IMR-90 (cell line): ENCODE measurements around the gene FAF1. TPM values are rescaled to one million over a fixed set of nuclear protein-coding genes. Genes with fewer than 3 reads are reported as not detected.

ENCODE experiments used
- ATAC-seq: fragments of 200-7000 bp; cut with Tn5 transposase; 2 replicates; pipeline ENCODE4 v1.9.1; 2020; ENCODE audit warnings: low read depth, mild to moderate bottlenecking, moderate library complexity
- Bru-seq: library from RNA; stranded (reverse); fragments of 400-500 nt; gene quantifications from one replicate; lab custom pipeline; 2021; lab: Mats Ljungman, UMichigan
- BruChase-seq, 2 experiments: library from RNA; stranded (reverse); fragments of 400-500 nt; gene quantifications; one replicate each; lab custom pipeline; 2021; lab: Mats Ljungman, UMichigan
- BruUV-seq: library from RNA; stranded (reverse); fragments of 400-500 nt; replicated peaks from 2 replicates; lab custom pipeline; 2021; lab: Mats Ljungman, UMichigan
- CTCF ChIA-PET: fragments of 300-600 bp; formaldehyde crosslinking; extraction: SDS; loops from one replicate; lab custom pipeline; 2021; ENCODE audit warnings: antibody characterized with exemption; lab: Yijun Ruan, JAX
- POLR2A ChIA-PET: fragments of 300-600 bp; sonication (Branson Sonifier 250); formaldehyde crosslinking; loops from one replicate; lab custom pipeline; 2022; ENCODE audit warnings: antibody characterized with exemption; ENCODE audit not compliant: unreplicated experiment; lab: Charles Lee
- DNase-seq: peaks from one replicate; pipeline ENCODE4 v3.0.0; 2013
- H2AFZ ChIP-seq: replicated peaks from 2 replicates; pipeline ENCODE3; 2013; ENCODE audit warnings: low read length, mild to moderate bottlenecking; ENCODE audit not compliant: poor library complexity
- H2AK5ac ChIP-seq: 2 replicates; pipeline ENCODE4 v1.6.1; 2013; ENCODE audit warnings: low read depth, low read length, inconsistent platforms
- H2AK9ac ChIP-seq: replicated peaks from 2 replicates; pipeline ENCODE3; 2013; ENCODE audit warnings: mild to moderate bottlenecking, low read depth, low read length, moderate library complexity; ENCODE audit not compliant: poor library complexity
- H2BK120ac ChIP-seq: 2 replicates; pipeline ENCODE4 v1.6.1; 2013; ENCODE audit warnings: low read depth, low read length, inconsistent platforms
- H2BK15ac ChIP-seq: 3 replicates; pipeline ENCODE4 v1.6.1; 2013; ENCODE audit warnings: low read depth, low read length, inconsistent platforms
- H2BK20ac ChIP-seq: 2 replicates; pipeline ENCODE4 v1.6.1; 2013; ENCODE audit warnings: low read depth, mild to moderate bottlenecking, inconsistent platforms, low read length, moderate library complexity
- H2BK5ac ChIP-seq: 2 replicates; pipeline ENCODE4 v1.6.1; 2013; ENCODE audit warnings: mild to moderate bottlenecking, low read depth, low read length, inconsistent platforms; ENCODE audit not compliant: poor library complexity, severe bottlenecking
- H3K14ac ChIP-seq: replicated peaks from 2 replicates; pipeline ENCODE4 v1.6.1; 2013; ENCODE audit warnings: low read depth, low read length, inconsistent platforms
- H3K18ac ChIP-seq: 2 replicates; pipeline ENCODE4 v1.6.1; 2013; ENCODE audit warnings: low read depth, low read length, control low read depth
- H3K23ac ChIP-seq: 2 replicates; pipeline ENCODE4 v1.6.1; 2013; ENCODE audit warnings: low read depth, low read length, inconsistent platforms
- H3K27ac ChIP-seq: 2 replicates; pipeline ENCODE4 v1.5.1; 2013; ENCODE audit warnings: mild to moderate bottlenecking, control low read depth, low read length; ENCODE audit not compliant: insufficient read depth
- H3K27me3 ChIP-seq: 2 replicates; pipeline ENCODE4 v1.6.1; 2013; ENCODE audit warnings: low read length; ENCODE audit not compliant: control insufficient read depth, insufficient read depth
- H3K36me3 ChIP-seq: 2 replicates; pipeline ENCODE4 v1.6.1; 2013; ENCODE audit warnings: low read length, mixed read lengths; ENCODE audit not compliant: control insufficient read depth, insufficient read depth
- H3K4ac ChIP-seq: 2 replicates; pipeline ENCODE4 v1.6.1; 2013; ENCODE audit warnings: low read depth, low read length, inconsistent platforms
- H3K4me1 ChIP-seq: 2 replicates; pipeline ENCODE4 v1.6.1; 2013; ENCODE audit warnings: low read length, mixed read lengths; ENCODE audit not compliant: control insufficient read depth, insufficient read depth
- H3K4me2 ChIP-seq: 2 replicates; pipeline ENCODE4 v1.6.1; 2013; ENCODE audit warnings: low read depth, mild to moderate bottlenecking, control low read depth, low read length, moderate library complexity
- H3K4me3 ChIP-seq: 2 replicates; pipeline ENCODE4 v1.5.1; 2013; ENCODE audit warnings: low read depth, mild to moderate bottlenecking, control low read depth, low read length, moderate library complexity; ENCODE audit not compliant: insufficient read depth
- H3K56ac ChIP-seq: 2 replicates; pipeline ENCODE4 v1.6.1; 2013; ENCODE audit warnings: low read length, inconsistent platforms; ENCODE audit not compliant: insufficient read depth; ENCODE audit errors: extremely low read depth
- H3K79me1 ChIP-seq, 2 experiments: 2 replicates each; pipeline ENCODE4 v1.6.1; 2013; ENCODE audit warnings: low read length in 2 of 2, inconsistent platforms in 1 of 2, low read depth in 1 of 2
- H3K9ac ChIP-seq: 2 replicates; pipeline ENCODE4 v1.6.1; 2013; ENCODE audit warnings: low read depth, low read length, control low read depth
- H3K9me1 ChIP-seq: 2 replicates; pipeline ENCODE4 v1.6.1; 2013; ENCODE audit warnings: low read length, inconsistent platforms; ENCODE audit not compliant: insufficient read depth
- H3K9me3 ChIP-seq: 2 replicates; pipeline ENCODE4 v1.6.1; 2013; ENCODE audit warnings: low read length; ENCODE audit not compliant: control insufficient read depth, insufficient read depth
- H4K20me1 ChIP-seq: 2 replicates; pipeline ENCODE4 v1.6.1; 2013; ENCODE audit warnings: low read length, inconsistent platforms; ENCODE audit not compliant: insufficient read depth
- H4K5ac ChIP-seq: 2 replicates; pipeline ENCODE4 v1.6.1; 2013; ENCODE audit warnings: mild to moderate bottlenecking, low read depth, low read length, control low read depth
- H4K8ac ChIP-seq, 2 experiments: 2 replicates each; pipeline ENCODE4 v1.6.1; 2013; ENCODE audit warnings: low read depth in 2 of 2, low read length in 2 of 2, control low read depth in 1 of 2, inconsistent platforms in 1 of 2
- H4K91ac ChIP-seq: 2 replicates; pipeline ENCODE4 v1.6.1; 2013; ENCODE audit warnings: low read depth, low read length, inconsistent platforms; ENCODE audit not compliant: insufficient read depth
- BHLHE40 ChIP-seq: fragments of 150-350 bp; IDR thresholded peaks from 2 replicates; pipeline ENCODE4 v1.6.1; 2016; ENCODE audit warnings: mild to moderate bottlenecking, low read depth, low read length
- CHD1 ChIP-seq: IDR thresholded peaks from 2 replicates; pipeline ENCODE4 v1.6.1; 2012; ENCODE audit warnings: low read depth, low read length, improper control_type of control experiment
- MAFK ChIP-seq: IDR thresholded peaks from 2 replicates; pipeline ENCODE4 v1.6.1; 2012; ENCODE audit warnings: low read depth, low read length, improper control_type of control experiment
- MAZ ChIP-seq: IDR thresholded peaks from 2 replicates; pipeline ENCODE4 v1.6.1; 2012; ENCODE audit warnings: low read depth, mild to moderate bottlenecking, low read length, improper control_type of control experiment, moderate library complexity, borderline replicate concordance
- MXI1 ChIP-seq: IDR thresholded peaks from 2 replicates; pipeline ENCODE4 v1.6.1; 2012; ENCODE audit warnings: low read depth, mild to moderate bottlenecking, low read length, moderate library complexity, borderline replicate concordance
- NFE2L2 ChIP-seq: fragments of 150-350 bp; IDR thresholded peaks from 2 replicates; pipeline ENCODE4 v1.6.1; 2016; ENCODE audit warnings: low read depth, mild to moderate bottlenecking, low read length
- POLR2A ChIP-seq: IDR thresholded peaks from 2 replicates; pipeline ENCODE4 v1.6.1; 2012; ENCODE audit warnings: mild to moderate bottlenecking, low read depth, low read length
- RAD21 ChIP-seq: IDR thresholded peaks from 2 replicates; pipeline ENCODE4 v1.6.1; 2012; ENCODE audit warnings: low read length, improper control_type of control experiment
- RCOR1 ChIP-seq: IDR thresholded peaks from 2 replicates; pipeline ENCODE4 v1.6.1; 2012; ENCODE audit warnings: mild to moderate bottlenecking, low read length, improper control_type of control experiment; ENCODE audit not compliant: insufficient replicate concordance
- RFX5 ChIP-seq: IDR thresholded peaks from 2 replicates; pipeline ENCODE4 v1.8.0; 2012; ENCODE audit warnings: low read depth, mild to moderate bottlenecking, low read length, moderate library complexity
- SMC3 ChIP-seq: fragments of 150-350 bp; IDR thresholded peaks from 2 replicates; pipeline ENCODE4 v1.6.1; 2016; ENCODE audit warnings: low read depth, mild to moderate bottlenecking, antibody characterized with exemption, low read length, moderate library complexity
- WGBS, 2 experiments: methylation state at CpG; one replicate each; pipeline versions ENCODE4 v1.1.5 to v1.1.7; 2013; ENCODE audit warnings: missing lambda C conversion rate in 2 of 2; ENCODE audit not compliant: insufficient read length in 1 of 2; ENCODE audit errors: extremely low coverage in 2 of 2; 5-methylcytosine and 5-hydroxymethylcytosine counted together
- dilution Hi-C: fragments of 300-500 bp; cut with HindIII; formaldehyde crosslinking; loops from one replicate; pipeline ENCODE4 v1.14.3; 2018; ENCODE audit warnings: low sequenced_read_pairs; ENCODE audit not compliant: unreplicated experiment
- in situ Hi-C: fragments of 300-500 bp; cut with MboI; formaldehyde crosslinking; loops from 3 replicates; pipeline ENCODE4 v1.14.3; 2019; ENCODE audit warnings: low sequenced_read_pairs, inconsistent platforms, mixed read lengths
- intact Hi-C: fragments of 100-400 bp; cut with micrococcal nuclease; formaldehyde crosslinking; loops from 2 replicates; pipeline ENCODE4 v1.10.0; 2022
- long read RNA-seq: library from polyadenylated mRNA; unstranded; transcript quantifications from one replicate; pipeline ENCODE4 v2.0.0, GENCODE V29; 2021; ENCODE audit not compliant: unreplicated experiment
- polyA plus RNA-seq, 3 experiments: library from polyadenylated mRNA; depleted of rRNA; stranded (reverse); fragments of >200 nt; gene quantifications; 2 replicates each; pipeline ENCODE4 v1.2.3, GENCODE V29; 2012; ENCODE audit warnings: low replicate concordance in 1 of 3
- total RNA-seq: library from RNA; depleted of rRNA; stranded (reverse); fragments of >200 nt; gene quantifications from 2 replicates; pipeline ENCODE4 v1.2.3, GENCODE V29; 2012; rRNA removed
- TF ChIP-seq, protein P1 (sequence below): fragments of 150-350 bp; IDR thresholded peaks from 2 replicates; pipeline ENCODE4 v1.6.1; 2017; ENCODE audit warnings: mild to moderate bottlenecking, antibody characterized with exemption, low read length, low read depth

The FAF1 gene
- total RNA-seq, result 72.9 and 78.0 TPM in 2 replicates
- polyA plus RNA-seq (2012; rRNA removed), result 15.4 and 18.8 TPM in 2 replicates
- 1.5 and 12.3 TPM in 2 replicates for polyA plus RNA-seq (2012; cell fraction: cytosol; rRNA removed)
- polyA plus RNA-seq (2012; cell fraction: nucleus; rRNA removed; ENCODE audit: low replicate concordance), result 0.66 and 6.9 TPM in 2 replicates
- percentile 78 among the genes with signal in this experiment for Bru-seq, nascent RNA
- percentile 70 among the genes with signal in this experiment for BruChase-seq, experiment 1, labeled RNA remaining after a 6-hour chase
- percentile 65 among the genes with signal in this experiment for BruChase-seq, experiment 2, labeled RNA remaining after a 2-hour chase
- long read RNA-seq, full-length matches to known transcripts, result 72 of 84 reads
- long read RNA-seq, partial matches to known transcripts, result 5 of 84 reads
- long read RNA-seq, other reads (novel, unspliced or antisense), result 7 of 84 reads

DNA sequence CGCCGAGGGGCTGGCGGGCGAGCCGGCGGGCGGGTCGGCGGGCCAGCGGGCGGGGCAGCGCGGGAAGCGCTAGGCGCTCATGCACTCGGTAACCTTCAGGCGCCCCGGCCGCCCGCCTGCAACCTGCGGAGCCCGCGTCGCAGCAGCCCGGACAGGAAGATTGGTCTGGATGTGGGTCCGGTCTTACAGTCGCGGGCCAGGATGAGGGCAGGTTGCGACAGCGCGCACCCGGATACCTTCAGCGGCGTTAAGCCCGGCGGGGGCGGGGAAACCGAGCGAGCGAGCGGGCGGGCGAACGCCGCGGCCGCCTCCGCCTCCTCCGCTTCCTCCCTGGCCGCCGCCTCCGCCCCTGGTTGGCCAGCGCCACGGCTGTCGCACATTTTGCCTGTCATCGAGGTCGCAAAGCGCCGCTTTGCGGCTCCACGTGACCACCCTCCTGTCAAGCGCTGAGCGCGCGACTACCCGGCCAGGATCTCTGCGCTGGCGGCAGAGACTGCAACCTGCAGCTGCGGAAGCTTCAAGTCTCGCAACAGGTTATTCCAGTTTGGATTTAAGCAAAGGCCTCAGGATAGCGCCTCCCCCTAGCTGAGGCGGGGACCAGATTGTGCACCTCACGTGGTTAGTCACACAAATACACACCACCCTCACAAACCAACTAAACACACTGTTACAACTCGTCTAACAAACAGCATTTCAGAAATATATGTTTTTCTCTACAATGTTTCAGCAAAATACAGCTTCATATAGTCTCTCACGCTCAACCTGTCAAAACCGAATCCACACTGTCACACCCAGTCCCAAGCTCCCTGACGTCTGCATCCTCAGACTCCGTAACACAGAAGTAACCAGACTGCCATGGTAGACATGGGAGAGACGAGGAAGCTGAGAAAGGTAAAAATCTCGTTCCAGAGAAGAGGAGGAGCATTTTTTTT lies at the start of gene FAF1:
Gene FAF1, minus strand, starts transcription at position 355 of the 932 bp plus-strand sequence. CDS start 456 bp downstream, outside the sequence.
- in situ Hi-C loops, result no loop called here
- peak within 1 kb of the TSS; percentile 93 for H3K4me2 ChIP-seq
- peak within 1 kb of the TSS; percentile 92 for H2AFZ ChIP-seq
- H4K8ac ChIP-seq, result peak within 1 kb of the TSS; percentile 50 to 88
- H3K4ac ChIP-seq, result peak within 1 kb of the TSS; percentile 77
- H2AK9ac ChIP-seq, result peak within 1 kb of the TSS; percentile 45
- no peak within 1 kb of the TSS for H3K18ac ChIP-seq
- ATAC-seq (peak; percentile 95), DNase-seq (peak; percentile 95)
- ChIA-PET CTCF (interaction anchor here (0.6 to 1.4 kb wide), 3 partner anchors 9 to 773 kb away, joined by 3 to 4 read pairs (median 3); no protein-coding TSS in a partner anchor), POLR2A (no interaction called here)
- no peaks in the 10 kb centered on the region for H3K9me3 ChIP-seq
- H3K23ac ChIP-seq, result peak within 1 kb of the TSS; percentile 71
- WGBS, 2 experiments, result 0% methylated on average over 56 of the region's 80 CpGs; no CpG with 5 or more reads in 1 of the 2 experiments
- intact Hi-C loops, result no loop called here
- H3K27me3 ChIP-seq, result no peaks in the 10 kb centered on the region
- peak within 1 kb of the TSS; percentile 61 for H2BK5ac ChIP-seq
- H3K27ac ChIP-seq, result peak within 1 kb of the TSS; percentile 68
- H3K4me1 ChIP-seq, result no peaks in the 10 kb centered on the region; the same call in 1 of the 2 replicates
- dilution Hi-C loops, result no loop called here
- no peak within 1 kb of the TSS for H2BK20ac ChIP-seq
- no peaks in the 10 kb centered on the region for H3K9me1 ChIP-seq
- H3K56ac ChIP-seq, result peak within 1 kb of the TSS; percentile 62; the same call in 1 of the 2 replicates
- H2BK15ac ChIP-seq, result no peak within 1 kb of the TSS
- H4K91ac ChIP-seq, result peak within 1 kb of the TSS; percentile 36; the same call in 1 of the 2 replicates
- H4K20me1 ChIP-seq, result no peaks in the 10 kb centered on the region
- H3K9ac ChIP-seq, result peak within 1 kb of the TSS; percentile 81
- H3K36me3 ChIP-seq, result no peaks in the 10 kb centered on the region
- H2BK120ac ChIP-seq, result no peak within 1 kb of the TSS; the same call in 1 of the 2 replicates
- peak within 1 kb of the TSS; percentile 82 for H3K4me3 ChIP-seq
- BruUV-seq, result TSS peak; percentile 69
- H4K5ac ChIP-seq, result peak within 1 kb of the TSS; percentile 66; the same call in 1 of the 2 replicates
- H2AK5ac ChIP-seq, result peak within 1 kb of the TSS; percentile 33; the same call in 1 of the 2 replicates
- H3K79me1 ChIP-seq, result peaks cover 2 to 15% of the 10 kb centered on the region in 2 experiments
- peak within 1 kb of the TSS; percentile 82 for H3K14ac ChIP-seq
- TF ChIP-seq NFE2L2 (peak; percentile 28; the same call in 1 of the 2 replicates), MAZ (peak; percentile 60; the same call in 1 of the 2 replicates), SMC3 (no peak), RCOR1 (peak; percentile 68), POLR2A (peak; percentile 59; the same call in 1 of the 2 replicates), RFX5 (no peak), CHD1 (no peak), MAFK (no peak), RAD21 (peak; percentile 26; the same call in 1 of the 2 replicates), MXI1 (peak; percentile 97), BHLHE40 (peak; percentile 72)
- TF ChIP-seq, protein P1, sequence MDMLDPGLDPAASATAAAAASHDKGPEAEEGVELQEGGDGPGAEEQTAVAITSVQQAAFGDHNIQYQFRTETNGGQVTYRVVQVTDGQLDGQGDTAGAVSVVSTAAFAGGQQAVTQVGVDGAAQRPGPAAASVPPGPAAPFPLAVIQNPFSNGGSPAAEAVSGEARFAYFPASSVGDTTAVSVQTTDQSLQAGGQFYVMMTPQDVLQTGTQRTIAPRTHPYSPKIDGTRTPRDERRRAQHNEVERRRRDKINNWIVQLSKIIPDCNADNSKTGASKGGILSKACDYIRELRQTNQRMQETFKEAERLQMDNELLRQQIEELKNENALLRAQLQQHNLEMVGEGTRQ, result peak; percentile 99
